ENCODE measurements around the gene CIAO3. TPM values are rescaled to one million over a fixed set of nuclear protein-coding genes. Genes with fewer than 3 reads are reported as not detected.
A peak's percentile ranks its signal among the peaks of the same experiment; 100 is the strongest.

CIAO3 gene
- total and polyA plus RNA-seq, 10 of the 15 experiments (the other 5 are each of a cell fraction or from before 2014, with no cell fraction given), result 1.4 to 37.5 (median 30.8) TPM

- TF ChIP-seq ZNF274 (IDR thresholded peaks at IDR 0.05; ENCODE audit: insufficient read depth, insufficient read length), result no peak
- TF ChIP-seq ZNF384 (IDR thresholded peaks at IDR 0.05; ENCODE audit: borderline replicate concordance, low read depth, low read length), result no peak
- no peak for TF ChIP-seq JUNB (IDR thresholded peaks at IDR 0.05)
- TF ChIP-seq FOS (IDR thresholded peaks at IDR 0.05; ENCODE audit: borderline replicate concordance, extremely low read depth, insufficient read length), result peak; percentile 36
- no peak for TF ChIP-seq BCL11A (IDR thresholded peaks at IDR 0.05; ENCODE audit: low read depth, low read length)
- no peak for TF ChIP-seq SUZ12 (IDR thresholded peaks at IDR 0.05; ENCODE audit: unreplicated experiment)
- no peak for TF ChIP-seq POU2F2 (IDR thresholded peaks at IDR 0.05; ENCODE audit: borderline replicate concordance, low read depth, low read length)
- peak; percentile 89 for TF ChIP-seq PBX3 (IDR thresholded peaks at IDR 0.05; ENCODE audit: insufficient replicate concordance, low read depth, low read length)
- TF ChIP-seq YY1 (IDR thresholded peaks at IDR 0.05; ENCODE audit: low read depth, low read length), result peak; percentile 29; the same call in 1 of the 2 replicates
- no peak for TF ChIP-seq STAT3 (IDR thresholded peaks at IDR 0.05; ENCODE audit: low read depth, low read length)
- TF ChIP-seq, protein P1, sequence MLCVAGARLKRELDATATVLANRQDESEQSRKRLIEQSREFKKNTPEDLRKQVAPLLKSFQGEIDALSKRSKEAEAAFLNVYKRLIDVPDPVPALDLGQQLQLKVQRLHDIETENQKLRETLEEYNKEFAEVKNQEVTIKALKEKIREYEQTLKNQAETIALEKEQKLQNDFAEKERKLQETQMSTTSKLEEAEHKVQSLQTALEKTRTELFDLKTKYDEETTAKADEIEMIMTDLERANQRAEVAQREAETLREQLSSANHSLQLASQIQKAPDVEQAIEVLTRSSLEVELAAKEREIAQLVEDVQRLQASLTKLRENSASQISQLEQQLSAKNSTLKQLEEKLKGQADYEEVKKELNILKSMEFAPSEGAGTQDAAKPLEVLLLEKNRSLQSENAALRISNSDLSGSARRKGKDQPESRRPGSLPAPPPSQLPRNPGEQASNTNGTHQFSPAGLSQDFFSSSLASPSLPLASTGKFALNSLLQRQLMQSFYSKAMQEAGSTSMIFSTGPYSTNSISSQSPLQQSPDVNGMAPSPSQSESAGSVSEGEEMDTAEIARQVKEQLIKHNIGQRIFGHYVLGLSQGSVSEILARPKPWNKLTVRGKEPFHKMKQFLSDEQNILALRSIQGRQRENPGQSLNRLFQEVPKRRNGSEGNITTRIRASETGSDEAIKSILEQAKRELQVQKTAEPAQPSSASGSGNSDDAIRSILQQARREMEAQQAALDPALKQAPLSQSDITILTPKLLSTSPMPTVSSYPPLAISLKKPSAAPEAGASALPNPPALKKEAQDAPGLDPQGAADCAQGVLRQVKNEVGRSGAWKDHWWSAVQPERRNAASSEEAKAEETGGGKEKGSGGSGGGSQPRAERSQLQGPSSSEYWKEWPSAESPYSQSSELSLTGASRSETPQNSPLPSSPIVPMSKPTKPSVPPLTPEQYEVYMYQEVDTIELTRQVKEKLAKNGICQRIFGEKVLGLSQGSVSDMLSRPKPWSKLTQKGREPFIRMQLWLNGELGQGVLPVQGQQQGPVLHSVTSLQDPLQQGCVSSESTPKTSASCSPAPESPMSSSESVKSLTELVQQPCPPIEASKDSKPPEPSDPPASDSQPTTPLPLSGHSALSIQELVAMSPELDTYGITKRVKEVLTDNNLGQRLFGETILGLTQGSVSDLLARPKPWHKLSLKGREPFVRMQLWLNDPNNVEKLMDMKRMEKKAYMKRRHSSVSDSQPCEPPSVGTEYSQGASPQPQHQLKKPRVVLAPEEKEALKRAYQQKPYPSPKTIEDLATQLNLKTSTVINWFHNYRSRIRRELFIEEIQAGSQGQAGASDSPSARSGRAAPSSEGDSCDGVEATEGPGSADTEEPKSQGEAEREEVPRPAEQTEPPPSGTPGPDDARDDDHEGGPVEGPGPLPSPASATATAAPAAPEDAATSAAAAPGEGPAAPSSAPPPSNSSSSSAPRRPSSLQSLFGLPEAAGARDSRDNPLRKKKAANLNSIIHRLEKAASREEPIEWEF (IDR thresholded peaks at IDR 0.05; ENCODE audit: insufficient replicate concordance, low read depth, low read length), result no peak
- peak; percentile 70; the same call in 1 of the 2 replicates for TF ChIP-seq RB1 (IDR thresholded peaks at IDR 0.05; ENCODE audit: borderline replicate concordance)
- no peak for TF ChIP-seq FOXK2 (IDR thresholded peaks at IDR 0.05)
- TF ChIP-seq ZNF622 (IDR thresholded peaks at IDR 0.05), result no peak
- TF ChIP-seq KAT2A (conservative IDR thresholded peaks at IDR 0.05; ENCODE audit: control insufficient read depth, low read depth, low read length), result no peak
- no peak for TF ChIP-seq SMC3 (IDR thresholded peaks at IDR 0.05; ENCODE audit: borderline replicate concordance, low read length)
- no peak for TF ChIP-seq SRF (IDR thresholded peaks at IDR 0.05; ENCODE audit: low read depth in 2 of 2, low read length in 2 of 2)
- TF ChIP-seq CHD1 (IDR thresholded peaks at IDR 0.05; ENCODE audit: low read depth, low read length), result no peak
- peak; percentile 66 for TF ChIP-seq IKZF1 (conservative IDR thresholded peaks at IDR 0.05)
- TF ChIP-seq SP1 (IDR thresholded peaks at IDR 0.05; ENCODE audit: low read depth, low read length), result peak; percentile 86
- no peak for TF ChIP-seq CHD4 (IDR thresholded peaks at IDR 0.05)
- TF ChIP-seq NBN (IDR thresholded peaks at IDR 0.05), result no peak
- TF ChIP-seq HDAC6 (IDR thresholded peaks at IDR 0.05; ENCODE audit: unreplicated experiment), result no peak
- TF ChIP-seq CBX5 (IDR thresholded peaks at IDR 0.05; ENCODE audit: low read depth), result no peak
- no peak for TF ChIP-seq MTA3 (IDR thresholded peaks at IDR 0.05; ENCODE audit: borderline replicate concordance, low read length)
- TF ChIP-seq PAX5 (IDR thresholded peaks at IDR 0.05; ENCODE audit: borderline replicate concordance, low read depth, low read length), result no peak
These were observed 47.8 kb upstream of the CIAO3 start, which contains the start of gene CHTF18 (continued) for GRCh38 chr16:788399-789126.

Measured in GM12878 (cell line).